AG04449 (cell line): ENCODE results near the gene HACD4.
"Not testable (repeated sequence)": the region's sequence is repeated elsewhere in the genome, so short reads cannot be mapped to it uniquely, and the experiment has no call there.

Experiments used
- CTCF ChIA-PET: fragments of 350-600 bp; formaldehyde crosslinking; extraction: SDS; loops from one replicate; lab custom pipeline; 2021; ENCODE audit warnings: antibody characterized with exemption; lab: Yijun Ruan, JAX
- POLR2A ChIA-PET: fragments of 400-600, 350-600 bp; formaldehyde crosslinking; extraction: SDS; loops from one replicate; lab custom pipeline; 2020; ENCODE audit warnings: antibody characterized with exemption, inconsistent platforms; lab: Yijun Ruan, JAX
- DNase-seq: peaks from one replicate; pipeline ENCODE4 v3.0.0-alpha.2; 2010; ENCODE audit warnings: low read depth, low spot score
- H3K4me3 ChIP-seq: 2 replicates; pipeline ENCODE4 v1.5.1; 2011; ENCODE audit warnings: low read depth, mild to moderate bottlenecking, control low read depth, low read length
- CTCF ChIP-seq: IDR thresholded peaks from one replicate; pipeline ENCODE4 v1.5.1; 2011; ENCODE audit warnings: mild to moderate bottlenecking, moderate library complexity, low read length, control low read depth, inconsistent platforms; ENCODE audit not compliant: insufficient read depth; ENCODE audit errors: missing control alignments

Gene HACD4

DNA sequence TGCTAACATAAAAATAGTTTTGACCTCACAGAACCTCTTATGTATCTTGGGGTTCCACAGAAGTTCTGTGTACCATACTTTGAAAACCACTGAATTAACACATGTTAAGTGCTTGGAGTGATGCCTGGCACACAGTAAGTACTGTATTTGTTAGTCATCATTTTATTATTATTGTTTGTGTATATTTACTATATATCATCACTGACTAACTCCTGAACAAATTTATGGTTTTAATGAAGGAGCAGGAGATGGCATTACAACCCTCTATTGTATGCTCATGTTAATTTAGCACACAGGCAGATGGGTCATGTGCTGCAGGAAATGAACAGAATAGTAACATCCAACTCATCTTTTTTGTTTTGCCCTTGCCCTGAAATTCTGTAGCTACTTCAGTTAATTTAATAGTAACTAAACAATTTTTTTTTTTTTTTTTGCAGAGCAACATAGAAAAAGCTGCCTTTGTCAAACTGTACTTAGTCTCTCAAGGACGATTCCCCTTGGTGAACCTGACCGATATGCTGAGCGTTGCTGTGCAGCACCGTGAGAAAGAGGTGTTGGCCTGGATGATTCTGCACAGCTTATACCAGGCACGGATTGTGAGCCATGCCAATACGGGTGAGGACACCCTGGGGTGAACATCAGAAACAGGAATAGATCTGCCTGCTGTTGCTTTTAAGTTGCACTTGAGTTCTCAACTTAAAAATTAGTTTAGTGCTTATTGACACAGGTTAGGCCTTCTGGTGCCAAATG is 45.4 kb downstream of the HACD4 start:
- no peak overlapping the region for H3K4me3 ChIP-seq
- no peak for DNase-seq
- no peak for TF ChIP-seq CTCF
- CTCF ChIA-PET: interaction anchor here (1.0 kb wide), 1 partner anchor 75 kb away, joined by 4 read pairs; no protein-coding TSS in a partner anchor
- POLR2A ChIA-PET: no interaction called here

GRCh38 chr9:20984506-20984905 is 46.9 kb downstream of the HACD4 start:
- DNase-seq: peak; percentile 29
- CTCF ChIA-PET: interaction anchor here (1.5 to 1.6 kb wide), 2 partner anchors 9 to 43 kb away, joined by 4 to 7 read pairs; no protein-coding TSS in a partner anchor
- H3K4me3 ChIP-seq: no peak overlapping the region
- POLR2A ChIA-PET: no interaction called here
- TF ChIP-seq CTCF: no peak

- DNase-seq: peak; percentile 81
- no peak for TF ChIP-seq CTCF
- ChIA-PET POLR2A (interaction anchor here (0.6 to 1.2 kb wide), 3 partner anchors 11 to 89 kb away, joined by 3 read pairs; no protein-coding TSS in a partner anchor), CTCF (interaction anchor here (0.7 to 3.5 kb wide), 4 partner anchors 40 to 626 kb away, joined by 3 to 11 read pairs (median 4); no protein-coding TSS in a partner anchor)
- no peak overlapping the region for H3K4me3 ChIP-seq
Measured at GRCh38 chr9:20981486-20981885, 50.0 kb downstream of the HACD4 start.

GRCh38 chr9:20980832-20981455 is 50.5 kb downstream of the HACD4 start:
- ChIA-PET CTCF (interaction anchor here (0.7 to 3.5 kb wide), 4 partner anchors 40 to 626 kb away, joined by 3 to 11 read pairs (median 4); no protein-coding TSS in a partner anchor), POLR2A (interaction anchor here (0.6 to 1.2 kb wide), 3 partner anchors 10 to 89 kb away, joined by 3 read pairs; no protein-coding TSS in a partner anchor)
- DNase-seq: peak; percentile 54
- TF ChIP-seq CTCF: no peak
- H3K4me3 ChIP-seq: no peak overlapping the region

GRCh38 chr9:20978249-20978648 is 53.2 kb downstream of the HACD4 start:
- no peak for DNase-seq
- no peak overlapping the region for H3K4me3 ChIP-seq
- TF ChIP-seq CTCF: no peak
- POLR2A ChIA-PET: no interaction called here
- CTCF ChIA-PET: no interaction called here

DNA sequence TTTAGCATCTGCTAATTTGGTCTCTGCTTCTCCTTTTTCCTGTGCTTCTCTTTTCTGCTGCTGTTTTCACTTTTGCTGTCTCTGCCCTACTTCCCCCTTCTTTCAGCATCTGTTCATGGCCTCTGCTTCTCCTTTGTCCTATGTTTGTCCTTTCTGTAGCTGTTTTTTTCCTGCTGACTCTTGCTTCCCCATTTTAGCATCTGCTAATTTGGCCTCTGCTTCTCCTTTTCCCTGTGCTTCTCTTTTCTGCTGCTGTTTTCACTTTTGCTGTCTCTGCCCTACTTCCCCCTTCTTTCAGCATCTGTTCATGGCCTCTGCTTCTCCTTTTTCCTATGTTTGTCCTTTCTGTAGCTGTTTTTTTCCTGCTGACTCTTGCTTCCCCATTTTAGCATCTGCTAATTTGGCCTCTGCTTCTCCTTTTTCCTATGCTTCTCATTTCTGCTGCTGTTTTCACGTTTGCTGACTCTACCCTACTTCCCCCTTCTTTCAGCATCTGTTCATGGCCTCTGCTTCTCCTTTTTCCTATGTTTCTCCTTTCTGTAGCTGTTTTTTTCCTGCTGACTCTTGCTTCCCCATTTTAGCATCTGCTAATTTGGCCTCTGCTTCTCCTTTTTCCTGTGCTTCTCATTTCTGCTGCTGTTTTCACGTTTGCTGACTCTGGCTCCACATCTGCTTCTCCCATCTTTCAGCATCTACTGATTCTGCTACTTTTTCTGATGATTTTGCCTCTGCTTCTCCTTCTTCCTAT is 57.1 kb downstream of the HACD4 start:
- CTCF ChIA-PET: not testable (repeated sequence)

DNA sequence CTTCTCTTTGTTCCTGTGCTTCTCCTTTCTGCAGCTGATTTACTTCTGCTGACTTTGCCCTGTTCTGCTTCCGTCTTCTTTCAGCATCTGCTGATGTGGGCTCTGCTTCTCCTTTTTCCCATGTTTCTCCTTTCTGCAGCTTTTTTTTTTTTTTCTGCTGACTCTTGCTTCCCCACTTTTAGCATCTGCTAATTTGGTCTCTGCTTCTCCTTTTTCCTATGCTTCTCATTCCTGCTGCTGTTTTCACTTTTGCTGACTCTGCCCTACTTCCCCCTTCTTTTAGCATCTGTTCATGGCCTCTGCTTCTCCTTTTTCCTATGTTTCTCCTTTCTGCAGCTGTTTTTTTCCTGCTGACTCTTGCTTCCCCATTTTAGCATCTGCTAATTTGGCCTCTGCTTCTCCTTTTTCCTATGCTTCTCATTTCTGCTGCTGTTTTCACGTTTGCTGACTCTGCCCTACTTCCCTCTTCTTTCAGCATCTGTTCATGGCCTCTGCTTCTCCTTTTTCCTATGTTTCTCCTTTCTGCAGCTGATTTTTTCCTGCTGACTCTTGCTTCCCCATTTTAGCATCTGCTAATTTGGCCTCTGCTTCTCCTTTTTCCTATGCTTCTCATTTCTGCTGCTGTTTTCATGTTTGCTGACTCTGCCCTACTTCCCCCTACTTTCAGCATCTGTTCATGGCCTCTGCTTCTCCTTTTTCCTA is 58.0 kb downstream of the HACD4 start:
- DNase-seq, CTCF ChIA-PET: not testable (repeated sequence)

More for the DNA sequence above, 57.1 kb downstream of the HACD4 start:
- H3K4me3 ChIP-seq, DNase-seq, POLR2A ChIA-PET: not testable (repeated sequence)

More for the DNA sequence above, 58.0 kb downstream of the HACD4 start:
- POLR2A ChIA-PET, H3K4me3 ChIP-seq: not testable (repeated sequence)
